PC-9 (cell line): Measurements from ENCODE around the gene MYO5B. TPM values are rescaled to one million over a fixed set of nuclear protein-coding genes. Genes with fewer than 3 reads are reported as not detected.
A peak's percentile ranks its signal among the peaks of the same experiment; 100 is the strongest.

Experiments used
- BruUV-seq: library from RNA; stranded (reverse); fragments of 400-500 nt; replicated peaks from 2 replicates; lab custom pipeline; 2021; lab: Mats Ljungman, UMichigan
- CTCF ChIA-PET: fragments of 300-600 bp; sonication (Branson Sonifier 250); formaldehyde crosslinking; loops from one replicate; lab custom pipeline; 2022; ENCODE audit warnings: antibody characterized with exemption; lab: Charles Lee
- POLR2A ChIA-PET: fragments of 300-600 bp; sonication (Branson Sonifier 250); formaldehyde crosslinking; loops from one replicate; lab custom pipeline; 2022; ENCODE audit warnings: antibody characterized with exemption; ENCODE audit not compliant: unreplicated experiment; lab: Charles Lee
- DNase-seq, 2 experiments: peaks; one replicate each; pipeline versions ENCODE4 v3.0.0 to v3.0.0-alpha.2; 2015 to 2022; ENCODE audit warnings: mixed read lengths in 1 of 2
- H2AFZ ChIP-seq: fragments of 200-600 bp; sonication (generic); 2 replicates; pipeline ENCODE4 v1.8.1; 2017; ENCODE audit warnings: antibody characterized with exemption
- H3F3A ChIP-seq: fragments of 200-600 bp; sonication (generic); 2 replicates; pipeline ENCODE4 v1.8.1; 2017; ENCODE audit warnings: antibody characterized with exemption, mild to moderate bottlenecking, low read depth; ENCODE audit not compliant: insufficient read depth
- H3K27ac ChIP-seq: fragments of 200-600 bp; sonication (generic); 2 replicates; pipeline ENCODE4 v1.6.1; 2016; ENCODE audit warnings: mixed run types
- H3K27me3 ChIP-seq: fragments of 200-600 bp; sonication (generic); 2 replicates; pipeline ENCODE4 v1.6.1; 2016; ENCODE audit warnings: low read depth, mixed run types; ENCODE audit not compliant: insufficient read depth
- H3K36me3 ChIP-seq: fragments of 200-600 bp; sonication (generic); 2 replicates; pipeline ENCODE4 v1.6.1; 2016; ENCODE audit warnings: low read depth, mixed run types
- H3K4me1 ChIP-seq: fragments of 200-600 bp; sonication (generic); replicated peaks from 2 replicates; pipeline ENCODE4 v1.6.1; 2016; ENCODE audit warnings: mixed run types; ENCODE audit not compliant: insufficient read depth
- H3K4me2 ChIP-seq: fragments of 200-600 bp; sonication (generic); 2 replicates; pipeline ENCODE4 v1.6.1; 2017; ENCODE audit warnings: mixed run types
- H3K4me3 ChIP-seq: fragments of 200-600 bp; sonication (generic); 2 replicates; pipeline ENCODE4 v1.6.1; 2016; ENCODE audit warnings: mixed run types
- H3K79me2 ChIP-seq: fragments of 200-600 bp; sonication (generic); 2 replicates; pipeline ENCODE4 v1.6.1; 2017; ENCODE audit warnings: low read depth, mixed run types
- H3K9me2 ChIP-seq: fragments of 200-600 bp; sonication (generic); 2 replicates; pipeline ENCODE4 v1.8.1; 2017; ENCODE audit warnings: mild to moderate bottlenecking; ENCODE audit not compliant: insufficient read depth
- H3K9me3 ChIP-seq: fragments of 200-600 bp; sonication (generic); 2 replicates; pipeline ENCODE4 v1.8.1; 2016; ENCODE audit warnings: low read depth; ENCODE audit not compliant: insufficient read depth
- H4K20me1 ChIP-seq: fragments of 200-600 bp; sonication (generic); 2 replicates; pipeline ENCODE4 v1.8.1; 2017; ENCODE audit not compliant: insufficient read depth
- CTCF ChIP-seq: fragments of 200-600 bp; sonication (generic); conservative IDR thresholded peaks from 2 replicates; pipeline ENCODE4 v1.6.1; 2017; ENCODE audit warnings: mixed run types, antibody characterized with exemption, mild to moderate bottlenecking, moderate library complexity
- EZH2 ChIP-seq: fragments of 200-600 bp; sonication (generic); IDR thresholded peaks from 2 replicates; pipeline ENCODE4 v1.8.0; 2017; ENCODE audit warnings: antibody characterized with exemption, low read depth
- intact Hi-C: fragments of 100-400 bp; cut with micrococcal nuclease; formaldehyde crosslinking; loops from one replicate; pipeline ENCODE4 v1.10.0; 2022; ENCODE audit not compliant: unreplicated experiment
- total RNA-seq: library from RNA; stranded (reverse); gene quantifications from 2 replicates; pipeline ENCODE4 v1.2.3, GENCODE V29; 2021

MYO5B gene
- total RNA-seq, 1 experiment from 2014 or later = 25.4 TPM

DNA sequence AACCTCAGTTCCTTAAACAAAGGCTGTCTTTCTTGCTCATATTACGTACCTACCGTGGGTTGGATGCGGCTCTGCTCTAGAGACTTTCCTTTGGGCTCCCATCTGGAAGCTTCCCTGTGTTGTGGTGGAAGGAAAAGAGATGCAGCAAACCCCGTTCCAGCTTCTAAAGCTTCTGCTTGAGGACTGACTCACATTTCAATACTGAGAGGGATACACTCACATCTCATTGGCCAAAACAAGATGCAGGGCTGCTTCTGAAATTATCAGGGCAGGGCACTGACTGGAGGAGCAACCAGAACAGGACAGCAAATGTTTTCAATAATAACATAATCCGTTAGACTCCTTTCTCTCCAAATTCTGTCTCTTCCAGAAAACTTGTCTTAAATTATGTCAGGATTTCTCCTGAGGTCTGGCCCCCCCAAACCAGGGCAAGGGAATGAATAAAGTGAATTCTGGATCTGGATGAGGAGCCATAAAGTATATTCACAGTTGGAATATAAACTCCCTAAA, 4.5 kb upstream of the MYO5B start:
- BruUV-seq = no TSS peak
- H3K9me2 ChIP-seq = no peaks in the 10 kb centered on the region
- no peaks in the 10 kb centered on the region for H4K20me1 ChIP-seq
- H3F3A ChIP-seq = no peaks in the 10 kb centered on the region
- no peaks in the 10 kb centered on the region for H3K9me3 ChIP-seq
- POLR2A ChIA-PET = no interaction called here
- no peak for DNase-seq
- CTCF ChIA-PET = no interaction called here
- H3K27me3 ChIP-seq = no peaks in the 10 kb centered on the region
- no peaks in the 10 kb centered on the region; the same call in 1 of the 2 replicates for H3K4me1 ChIP-seq
- intact Hi-C loops = loop anchor here (10.0 kb wide), 1 partner anchor 85 kb away; no protein-coding TSS in a partner anchor
- no peak overlapping the region for H3K4me2 ChIP-seq
- no peaks in the 10 kb centered on the region for H3K36me3 ChIP-seq
- no peak overlapping the region for H3K27ac ChIP-seq
- H3K79me2 ChIP-seq = no peaks in the 10 kb centered on the region
- no peak for TF ChIP-seq CTCF
- no peak for TF ChIP-seq EZH2
- H2AFZ ChIP-seq = no peak overlapping the region
- no peak overlapping the region for H3K4me3 ChIP-seq

DNA sequence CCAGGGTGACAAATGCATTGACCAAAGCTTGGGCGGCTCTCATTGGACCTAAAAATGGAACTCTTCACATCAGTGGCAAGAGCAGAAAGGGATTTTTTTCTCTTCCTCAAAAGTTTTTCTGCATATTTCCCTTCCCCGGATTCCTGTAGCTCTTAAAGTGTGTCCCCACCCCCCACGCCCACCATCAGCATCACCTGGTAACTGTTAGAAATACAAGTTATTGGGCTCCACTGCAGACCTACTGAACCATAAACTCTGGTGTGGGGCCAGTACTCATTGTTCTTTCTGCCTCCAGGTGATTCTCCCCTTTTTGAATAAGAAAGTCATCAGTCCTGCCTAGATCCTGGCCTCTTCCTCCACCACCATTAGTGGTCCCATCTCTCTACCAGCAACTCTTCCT, 1.3 kb upstream of the MYO5B start:
- Histone ChIP-seq H3K9me2 (peaks cover 5% of the 10 kb centered on the region; the same call in 1 of the 2 replicates), H3K36me3 (no peaks in the 10 kb centered on the region), H3K4me3 (no peak overlapping the region), H2AFZ (no peak overlapping the region), H3K27me3 (no peaks in the 10 kb centered on the region), H3K9me3 (no peaks in the 10 kb centered on the region), H3K4me1 (peaks cover 17% of the 10 kb centered on the region), H3K79me2 (peaks cover 30% of the 10 kb centered on the region), H4K20me1 (no peaks in the 10 kb centered on the region), H3F3A (0 out of 2 replicates have a peak, but pooled peaks cover 5% of the 10 kb centered on the region), H3K27ac (no peak overlapping the region), H3K4me2 (no peak overlapping the region)
- ChIA-PET POLR2A (interaction anchor here (0.9 kb wide), 1 partner anchor 205 kb away, joined by 11 read pairs; no protein-coding TSS in a partner anchor), CTCF (interaction anchor here (0.7 kb wide), 1 partner anchor 34 kb away, joined by 17 read pairs; no protein-coding TSS in a partner anchor)
- no TSS peak for BruUV-seq
- no peak for TF ChIP-seq EZH2
- no peak for TF ChIP-seq CTCF
- intact Hi-C loops = loop anchor here (10.0 kb wide), 1 partner anchor 81 kb away; no protein-coding TSS in a partner anchor
- DNase-seq = no peak

- ChIA-PET POLR2A (interaction anchor here (0.6 to 0.9 kb wide), 2 partner anchors 206 to 382 kb away, joined by 10 to 11 read pairs; no protein-coding TSS in a partner anchor), CTCF (interaction anchor here (0.6 to 0.7 kb wide), 6 partner anchors 68 to 685 kb away, joined by 3 to 8 read pairs (median 6); no protein-coding TSS in a partner anchor)
- Histone ChIP-seq H3K79me2 (peaks cover 36% of the 10 kb centered on the region), H4K20me1 (no peaks in the 10 kb centered on the region), H3K27ac (no peak overlapping the region), H3K9me3 (no peaks in the 10 kb centered on the region), H3K4me2 (peak overlapping the region; percentile 97), H3F3A (peaks cover 7% of the 10 kb centered on the region; the same call in 1 of the 2 replicates), H3K4me1 (peaks cover 23% of the 10 kb centered on the region), H3K36me3 (no peaks in the 10 kb centered on the region), H3K9me2 (peaks cover 5% of the 10 kb centered on the region; the same call in 1 of the 2 replicates), H2AFZ (peak overlapping the region; percentile 88), H3K27me3 (no peaks in the 10 kb centered on the region), H3K4me3 (peak overlapping the region; percentile 90; the same call in 1 of the 2 replicates)
- no TSS peak for BruUV-seq
- TF ChIP-seq CTCF = no peak
- no peak for TF ChIP-seq EZH2
- no peak for DNase-seq
- intact Hi-C loops = loop anchor here (1.0 to 10.0 kb wide), 4 partner anchors 33 to 185 kb away; no protein-coding TSS in a partner anchor
These were observed 742 bp upstream of the MYO5B start for GRCh38 chr18:50195689-50196088.
